NT2/D1 (cell line): ENCODE data around the gene SND1.

Experiments used
- SUZ12 ChIP-seq: IDR thresholded peaks from 2 replicates; pipeline ENCODE4 v1.6.1; 2011; ENCODE audit not compliant: insufficient read length, insufficient read depth; ENCODE audit errors: extremely low read depth
- YY1 ChIP-seq: IDR thresholded peaks from 2 replicates; pipeline ENCODE4 v1.6.1; 2011; ENCODE audit not compliant: insufficient read length, insufficient read depth
- ZNF274 ChIP-seq: IDR thresholded peaks from 2 replicates; pipeline ENCODE4 v1.6.1; 2011; ENCODE audit warnings: mild to moderate bottlenecking, low read depth, low read length

GRCh38 chr7:128100225-128100948 lies 448.4 kb downstream of the SND1 start:
- no peak for TF ChIP-seq ZNF274
- no peak for TF ChIP-seq SUZ12
- no peak for TF ChIP-seq YY1
